Cortex of kidney (tissue), 1 donor: Measurements from ENCODE around the gene SGPP1.
"Not testable (repeated sequence)": the region's sequence is repeated elsewhere in the genome, so short reads cannot be mapped to it uniquely, and the experiment has no call there.

Experiments
- DNase-seq: peaks from one replicate; lab custom pipeline; 2025; lab: John Stamatoyannopoulos, UW

SGPP1 gene

GRCh38 chr14:63725786-63726460 is 1.9 kb downstream of the SGPP1 start:
- no peak for DNase-seq

GRCh38 chr14:63717702-63718101 is 10.2 kb downstream of the SGPP1 start:
- DNase-seq, result no peak

- no peak for DNase-seq
These were observed 12.5 kb downstream of the SGPP1 start for GRCh38 chr14:63715360-63715759.

GRCh38 chr14:63713764-63714163 is 14.1 kb downstream of the SGPP1 start:
- DNase-seq, result no peak

- no peak for DNase-seq
These were observed 14.8 kb downstream of the SGPP1 start for GRCh38 chr14:63713058-63713457.

GRCh38 chr14:63712123-63712522 is 15.7 kb downstream of the SGPP1 start:
- DNase-seq, result no peak

GRCh38 chr14:63710497-63710896 is 17.4 kb downstream of the SGPP1 start:
- no peak for DNase-seq

GRCh38 chr14:63709589-63709988 is 18.3 kb downstream of the SGPP1 start:
- DNase-seq, result no peak

- DNase-seq, result no peak
These were observed 20.6 kb downstream of the SGPP1 start for GRCh38 chr14:63707216-63707615.

GRCh38 chr14:63705561-63706070 is 22.2 kb downstream of the SGPP1 start:
- no peak for DNase-seq

GRCh38 chr14:63702530-63702929 is 25.3 kb downstream of the SGPP1 start:
- not testable (repeated sequence) for DNase-seq

GRCh38 chr14:63701606-63702299 is 26.1 kb downstream of the SGPP1 start:
- no peak for DNase-seq

GRCh38 chr14:63692310-63693020 is 35.4 kb downstream of the SGPP1 start:
- no peak for DNase-seq

GRCh38 chr14:63689132-63689531 is 38.7 kb downstream of the SGPP1 start:
- no peak for DNase-seq

- DNase-seq, result no peak
These were observed 40.9 kb downstream of the SGPP1 start for GRCh38 chr14:63686926-63687325.

- DNase-seq, result no peak
These were observed 42.5 kb downstream of the SGPP1 start for GRCh38 chr14:63685401-63685800.

- DNase-seq, result no peak
These were observed 44.9 kb downstream of the SGPP1 start for GRCh38 chr14:63682727-63683593.

- no peak for DNase-seq
These were observed 49.3 kb downstream of the SGPP1 start for GRCh38 chr14:63678536-63678935.

GRCh38 chr14:63677891-63678379 is 49.9 kb downstream of the SGPP1 start:
- no peak for DNase-seq

- no peak for DNase-seq
These were observed 51.2 kb downstream of the SGPP1 start for GRCh38 chr14:63676615-63677014.

GRCh38 chr14:63673886-63674497 is 53.9 kb downstream of the SGPP1 start:
- DNase-seq, result no peak
